Measurements from ENCODE around the gene CELF2.

DNA sequence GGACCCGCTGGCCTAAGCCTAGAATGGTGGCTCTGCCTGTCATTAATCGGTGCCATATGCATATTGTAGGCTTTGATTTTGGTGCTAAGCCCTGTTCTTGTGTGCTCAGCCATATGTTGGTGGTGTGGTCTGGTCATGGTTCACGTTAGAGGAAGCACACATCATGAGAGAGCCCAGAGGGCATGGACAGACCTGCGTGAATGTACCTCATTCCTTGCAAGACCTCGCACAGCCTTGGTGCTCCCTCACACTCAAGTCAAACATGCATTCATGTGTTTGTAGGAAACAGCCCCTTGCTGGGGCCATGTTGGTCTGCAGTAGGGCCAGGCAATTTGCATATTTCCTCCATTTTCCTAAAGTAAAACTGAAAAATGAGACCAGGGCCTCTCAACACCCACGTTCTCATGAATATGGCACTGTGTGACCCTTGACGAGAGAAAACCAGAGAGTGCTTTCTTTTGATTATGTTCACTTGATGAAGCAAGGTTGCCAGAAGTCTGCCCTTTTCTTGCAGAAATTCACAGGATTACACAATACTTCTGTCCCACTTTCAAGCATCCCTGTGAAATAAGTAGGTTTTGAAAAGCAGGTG lies 268.7 kb downstream of the CELF2 start:
- TF ChIP-seq, protein P1, sequence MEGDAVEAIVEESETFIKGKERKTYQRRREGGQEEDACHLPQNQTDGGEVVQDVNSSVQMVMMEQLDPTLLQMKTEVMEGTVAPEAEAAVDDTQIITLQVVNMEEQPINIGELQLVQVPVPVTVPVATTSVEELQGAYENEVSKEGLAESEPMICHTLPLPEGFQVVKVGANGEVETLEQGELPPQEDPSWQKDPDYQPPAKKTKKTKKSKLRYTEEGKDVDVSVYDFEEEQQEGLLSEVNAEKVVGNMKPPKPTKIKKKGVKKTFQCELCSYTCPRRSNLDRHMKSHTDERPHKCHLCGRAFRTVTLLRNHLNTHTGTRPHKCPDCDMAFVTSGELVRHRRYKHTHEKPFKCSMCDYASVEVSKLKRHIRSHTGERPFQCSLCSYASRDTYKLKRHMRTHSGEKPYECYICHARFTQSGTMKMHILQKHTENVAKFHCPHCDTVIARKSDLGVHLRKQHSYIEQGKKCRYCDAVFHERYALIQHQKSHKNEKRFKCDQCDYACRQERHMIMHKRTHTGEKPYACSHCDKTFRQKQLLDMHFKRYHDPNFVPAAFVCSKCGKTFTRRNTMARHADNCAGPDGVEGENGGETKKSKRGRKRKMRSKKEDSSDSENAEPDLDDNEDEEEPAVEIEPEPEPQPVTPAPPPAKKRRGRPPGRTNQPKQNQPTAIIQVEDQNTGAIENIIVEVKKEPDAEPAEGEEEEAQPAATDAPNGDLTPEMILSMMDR (IDR thresholded peaks at IDR 0.05): no peak
- TF ChIP-seq POLR2A (IDR thresholded peaks at IDR 0.05): no peak
- TF ChIP-seq EP300 (IDR thresholded peaks at IDR 0.05): no peak
